Activated CD4-positive, alpha-beta memory T cell treated with anti-CD3 and anti-CD28 coated beads, Interleukin-2, amount 10 ng/mL, durations not matched to agents 7 days and 5 days (primary cell): Measurements from ENCODE around the gene SEC22A. TPM values are rescaled to one million over a fixed set of nuclear protein-coding genes. Genes with fewer than 3 reads are reported as not detected.

ENCODE experiments used
- CTCF ChIA-PET: fragments of 350-600 bp; sonication (Branson Sonifier 250); formaldehyde crosslinking; loops from one replicate; lab custom pipeline; 2021; ENCODE audit warnings: antibody characterized with exemption, inconsistent platforms; lab: Charles Lee
- POLR2A ChIA-PET: fragments of 350-600 bp; sonication (Branson Sonifier 250); formaldehyde crosslinking; loops from one replicate; lab custom pipeline; 2021; ENCODE audit warnings: antibody characterized with exemption; lab: Charles Lee
- DNase-seq: peaks from one replicate; pipeline ENCODE4 v3.0.0-alpha.2; 2020
- H3K27ac Mint-ChIP-seq: one replicate; pipeline ENCODE4 v1.8.0; 2021; ENCODE audit warnings: mild to moderate bottlenecking, mixed read lengths
- H3K27me3 Mint-ChIP-seq: one replicate; pipeline ENCODE4 v1.8.0; 2021; ENCODE audit warnings: mixed read lengths
- H3K36me3 Mint-ChIP-seq: one replicate; pipeline ENCODE4 v1.8.0; 2021; ENCODE audit warnings: low read depth, mixed read lengths
- H3K4me1 Mint-ChIP-seq: one replicate; pipeline ENCODE4 v1.8.0; 2021; ENCODE audit warnings: mixed read lengths
- H3K4me3 Mint-ChIP-seq: one replicate; pipeline ENCODE4 v1.8.0; 2021; ENCODE audit warnings: mild to moderate bottlenecking, mixed read lengths
- H3K9me3 Mint-ChIP-seq: one replicate; pipeline ENCODE4 v1.8.0; 2021; ENCODE audit warnings: mixed read lengths
- total RNA-seq, 2 experiments: library from RNA; stranded (reverse); gene quantifications; one replicate each; pipeline ENCODE4 v1.2.3, GENCODE V29; 2021

SEC22A gene
- total RNA-seq, 2 experiments from 2014 or later, result 18.0 to 18.6 TPM

GRCh38 chr3:123256256-123256655, 54.5 kb downstream of the SEC22A start:
- DNase-seq, result no peak
- H3K36me3 Mint-ChIP-seq, result peaks cover 3% of the 10 kb centered on the region
- H3K4me1 Mint-ChIP-seq, result peaks cover 4% of the 10 kb centered on the region
- CTCF ChIA-PET, result no interaction called here
- H3K4me3 Mint-ChIP-seq, result no peak overlapping the region
- H3K27ac Mint-ChIP-seq, result no peak overlapping the region
- no peaks in the 10 kb centered on the region for H3K27me3 Mint-ChIP-seq
- no peaks in the 10 kb centered on the region for H3K9me3 Mint-ChIP-seq
- POLR2A ChIA-PET, result no interaction called here

GRCh38 chr3:123258359-123258758, 56.6 kb downstream of the SEC22A start:
- no peaks in the 10 kb centered on the region for H3K27me3 Mint-ChIP-seq
- H3K4me1 Mint-ChIP-seq, result peaks cover 11% of the 10 kb centered on the region
- no peak overlapping the region for H3K4me3 Mint-ChIP-seq
- ChIA-PET POLR2A (no interaction called here), CTCF (interaction anchor here (1.6 kb wide), 1 partner anchor 230 kb away, joined by 4 read pairs; no protein-coding TSS in a partner anchor)
- no peak overlapping the region for H3K27ac Mint-ChIP-seq
- peaks cover 3% of the 10 kb centered on the region for H3K36me3 Mint-ChIP-seq
- no peaks in the 10 kb centered on the region for H3K9me3 Mint-ChIP-seq
- DNase-seq, result no peak

- Mint-ChIP-seq H3K36me3 (peaks cover 3% of the 10 kb centered on the region), H3K4me3 (no peak overlapping the region), H3K27ac (no peak overlapping the region), H3K9me3 (no peaks in the 10 kb centered on the region), H3K4me1 (peaks cover 11% of the 10 kb centered on the region), H3K27me3 (no peaks in the 10 kb centered on the region)
- DNase-seq, result no peak
- ChIA-PET POLR2A (no interaction called here), CTCF (interaction anchor here (1.6 kb wide), 1 partner anchor 230 kb away, joined by 4 read pairs; no protein-coding TSS in a partner anchor)
Measured at GRCh38 chr3:123258811-123259420, 57.2 kb downstream of the SEC22A start.

GRCh38 chr3:123261666-123262065, 59.9 kb downstream of the SEC22A start:
- no peaks in the 10 kb centered on the region for H3K27me3 Mint-ChIP-seq
- no peak overlapping the region for H3K4me3 Mint-ChIP-seq
- H3K9me3 Mint-ChIP-seq, result no peaks in the 10 kb centered on the region
- H3K4me1 Mint-ChIP-seq, result peaks cover 11% of the 10 kb centered on the region
- POLR2A ChIA-PET, result no interaction called here
- H3K27ac Mint-ChIP-seq, result no peak overlapping the region
- no peak for DNase-seq
- H3K36me3 Mint-ChIP-seq, result peaks cover 17% of the 10 kb centered on the region
- CTCF ChIA-PET, result interaction anchor here (0.5 kb wide), 1 partner anchor 503 kb away, joined by 3 read pairs; no protein-coding TSS in a partner anchor

GRCh38 chr3:123262226-123262625, 60.5 kb downstream of the SEC22A start:
- H3K27ac Mint-ChIP-seq, result no peak overlapping the region
- POLR2A ChIA-PET, result no interaction called here
- H3K4me1 Mint-ChIP-seq, result peaks cover 11% of the 10 kb centered on the region
- no peak for DNase-seq
- H3K4me3 Mint-ChIP-seq, result no peak overlapping the region
- peaks cover 17% of the 10 kb centered on the region for H3K36me3 Mint-ChIP-seq
- CTCF ChIA-PET, result no interaction called here
- no peaks in the 10 kb centered on the region for H3K9me3 Mint-ChIP-seq
- H3K27me3 Mint-ChIP-seq, result no peaks in the 10 kb centered on the region

GRCh38 chr3:123262868-123263267, 61.1 kb downstream of the SEC22A start:
- ChIA-PET POLR2A (no interaction called here), CTCF (no interaction called here)
- Mint-ChIP-seq H3K4me1 (peaks cover 11% of the 10 kb centered on the region), H3K36me3 (peaks cover 17% of the 10 kb centered on the region), H3K27me3 (no peaks in the 10 kb centered on the region), H3K4me3 (no peak overlapping the region), H3K9me3 (no peaks in the 10 kb centered on the region), H3K27ac (no peak overlapping the region)
- no peak for DNase-seq

GRCh38 chr3:123263941-123264340, 62.2 kb downstream of the SEC22A start:
- ChIA-PET CTCF (no interaction called here), POLR2A (interaction anchor here (0.9 kb wide), 1 partner anchor 9 kb away, joined by 4 read pairs; no protein-coding TSS in a partner anchor)
- H3K4me1 Mint-ChIP-seq, result peaks cover 11% of the 10 kb centered on the region
- no peak overlapping the region for H3K27ac Mint-ChIP-seq
- no peak for DNase-seq
- no peak overlapping the region for H3K4me3 Mint-ChIP-seq
- no peaks in the 10 kb centered on the region for H3K9me3 Mint-ChIP-seq
- peaks cover 21% of the 10 kb centered on the region for H3K36me3 Mint-ChIP-seq
- H3K27me3 Mint-ChIP-seq, result no peaks in the 10 kb centered on the region

- peaks cover 23% of the 10 kb centered on the region for H3K36me3 Mint-ChIP-seq
- CTCF ChIA-PET, result no interaction called here
- no peaks in the 10 kb centered on the region for H3K27me3 Mint-ChIP-seq
- no peaks in the 10 kb centered on the region for H3K9me3 Mint-ChIP-seq
- DNase-seq, result no peak
- no peaks in the 10 kb centered on the region for H3K4me1 Mint-ChIP-seq
- H3K4me3 Mint-ChIP-seq, result no peak overlapping the region
- no peak overlapping the region for H3K27ac Mint-ChIP-seq
- POLR2A ChIA-PET, result no interaction called here
Measured at GRCh38 chr3:123267821-123268220, 66.1 kb downstream of the SEC22A start.

GRCh38 chr3:123270818-123271217, 69.1 kb downstream of the SEC22A start:
- Mint-ChIP-seq H3K4me1 (no peaks in the 10 kb centered on the region), H3K27me3 (no peaks in the 10 kb centered on the region), H3K36me3 (peaks cover 17% of the 10 kb centered on the region), H3K27ac (no peak overlapping the region), H3K9me3 (no peaks in the 10 kb centered on the region), H3K4me3 (no peak overlapping the region)
- no peak for DNase-seq
- POLR2A ChIA-PET, result no interaction called here
- CTCF ChIA-PET, result no interaction called here

GRCh38 chr3:123271466-123272159, 69.9 kb downstream of the SEC22A start:
- DNase-seq, result no peak
- no peak overlapping the region for H3K27ac Mint-ChIP-seq
- POLR2A ChIA-PET, result no interaction called here
- H3K4me3 Mint-ChIP-seq, result no peak overlapping the region
- H3K9me3 Mint-ChIP-seq, result no peaks in the 10 kb centered on the region
- H3K36me3 Mint-ChIP-seq, result peaks cover 10% of the 10 kb centered on the region
- CTCF ChIA-PET, result no interaction called here
- no peaks in the 10 kb centered on the region for H3K27me3 Mint-ChIP-seq
- H3K4me1 Mint-ChIP-seq, result no peaks in the 10 kb centered on the region

- Mint-ChIP-seq H3K4me3 (no peak overlapping the region), H3K27me3 (no peaks in the 10 kb centered on the region), H3K9me3 (no peaks in the 10 kb centered on the region), H3K36me3 (peaks cover 9% of the 10 kb centered on the region), H3K4me1 (peaks cover 2% of the 10 kb centered on the region), H3K27ac (no peak overlapping the region)
- DNase-seq, result no peak
- ChIA-PET POLR2A (interaction anchor here (1.6 kb wide), 1 partner anchor 8 kb away, joined by 4 read pairs; no protein-coding TSS in a partner anchor), CTCF (no interaction called here)
Measured at GRCh38 chr3:123272547-123272946, 70.8 kb downstream of the SEC22A start.

- Mint-ChIP-seq H3K36me3 (peaks cover 5% of the 10 kb centered on the region), H3K4me3 (no peak overlapping the region), H3K27me3 (no peaks in the 10 kb centered on the region), H3K9me3 (no peaks in the 10 kb centered on the region), H3K27ac (no peak overlapping the region), H3K4me1 (peaks cover 2% of the 10 kb centered on the region)
- no peak for DNase-seq
- ChIA-PET POLR2A (no interaction called here), CTCF (no interaction called here)
Measured at GRCh38 chr3:123275691-123276090, 73.9 kb downstream of the SEC22A start.

GRCh38 chr3:123276346-123277006, 74.7 kb downstream of the SEC22A start:
- no peak overlapping the region for H3K4me3 Mint-ChIP-seq
- ChIA-PET POLR2A (no interaction called here), CTCF (no interaction called here)
- peaks cover 5% of the 10 kb centered on the region for H3K36me3 Mint-ChIP-seq
- DNase-seq, result no peak
- no peak overlapping the region for H3K27ac Mint-ChIP-seq
- no peaks in the 10 kb centered on the region for H3K9me3 Mint-ChIP-seq
- no peaks in the 10 kb centered on the region for H3K27me3 Mint-ChIP-seq
- H3K4me1 Mint-ChIP-seq, result peaks cover 2% of the 10 kb centered on the region
